Amniotic stem cell (primary cell): ENCODE data around the gene DNAJC24.
"Not testable (repeated sequence)": the region's sequence is repeated elsewhere in the genome, so short reads cannot be mapped to it uniquely, and the experiment has no call there.

ENCODE experiments used
- DNase-seq: peaks from one replicate; lab custom pipeline; 2025; lab: John Stamatoyannopoulos, UW

The DNAJC24 gene, protein sequence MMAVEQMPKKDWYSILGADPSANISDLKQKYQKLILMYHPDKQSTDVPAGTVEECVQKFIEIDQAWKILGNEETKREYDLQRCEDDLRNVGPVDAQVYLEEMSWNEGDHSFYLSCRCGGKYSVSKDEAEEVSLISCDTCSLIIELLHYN

DNA sequence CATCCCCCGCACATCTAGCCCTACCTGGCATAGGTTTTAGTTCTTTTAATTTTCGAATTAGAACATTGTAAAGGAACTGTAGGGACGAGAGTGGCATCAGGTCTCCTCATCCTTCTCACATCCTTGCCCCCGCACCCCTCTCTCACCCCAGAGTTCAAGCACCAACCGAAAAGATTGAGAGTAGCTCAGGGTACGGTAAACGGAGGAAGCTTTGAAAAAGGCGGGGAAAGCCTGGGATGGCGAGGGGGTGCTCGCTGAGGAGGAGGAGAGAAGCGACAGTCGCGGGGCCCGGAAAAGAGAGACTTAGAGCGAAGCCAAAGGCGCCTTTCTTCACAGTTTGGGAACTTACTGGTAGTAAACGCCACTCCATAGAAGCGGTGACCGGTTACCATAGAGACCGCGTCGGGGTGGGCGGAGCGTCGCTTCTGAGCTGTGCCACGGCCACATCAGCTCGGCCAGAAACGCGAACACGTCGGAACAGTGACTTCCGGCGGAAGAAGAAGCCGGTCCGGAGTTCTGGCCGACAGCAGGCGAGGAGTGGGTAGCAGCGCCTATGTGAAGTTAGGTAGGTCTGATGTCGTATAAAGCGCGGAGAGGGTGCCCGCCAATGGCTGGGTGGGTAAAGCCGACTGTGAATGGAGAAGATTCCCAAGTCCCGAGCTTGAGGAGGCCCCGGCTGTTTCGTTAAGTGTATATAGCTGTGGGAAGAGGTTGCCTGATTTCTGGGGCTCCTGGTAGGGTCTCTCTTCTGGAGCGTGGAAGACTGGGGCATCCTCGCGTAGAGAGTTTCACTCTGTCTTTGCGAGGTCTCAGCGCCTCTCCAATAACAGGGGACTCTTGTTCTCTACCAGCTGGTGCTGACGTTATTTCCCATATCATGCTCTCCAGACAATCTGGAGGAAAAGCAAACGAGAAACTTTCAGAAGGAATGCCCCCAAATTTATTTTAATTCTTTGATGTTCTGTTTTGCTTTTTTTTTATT, at the start of gene DNAJC24, which contains the start of gene DCDC1:
DNAJC24 (plus strand) TSS at position 513 of the 982 bp plus-strand sequence. CDS start 889 bp downstream, outside the sequence.
DCDC1 (minus strand) TSS at position 392 of the 982 bp plus-strand sequence. CDS start 41,459 bp downstream, outside the sequence.
- DNase-seq, result peak; percentile 84

DNA sequence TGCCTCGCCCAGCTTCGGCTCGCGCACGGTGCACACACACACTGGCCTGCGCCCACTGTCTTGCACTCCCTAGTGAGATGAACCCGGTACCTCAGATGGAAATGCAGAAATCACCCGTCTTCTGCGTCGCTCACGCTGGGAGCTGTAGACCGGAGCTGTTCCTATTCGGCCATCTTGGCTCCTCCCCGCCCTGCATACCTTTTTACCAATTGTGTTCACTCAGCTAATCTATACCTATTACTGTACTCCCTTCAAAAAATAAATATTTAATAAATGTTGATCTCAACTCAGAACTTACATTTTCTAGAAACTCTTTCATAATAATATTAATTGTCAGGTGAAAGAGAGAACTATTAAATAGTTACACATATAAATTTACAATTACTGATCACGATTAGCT, 48.2 kb upstream of the DNAJC24 start:
- not testable (repeated sequence) for DNase-seq

- DNase-seq, result no peak
Measured at GRCh38 chr11:31323145-31323544, 46.5 kb upstream of the DNAJC24 start.

DNA sequence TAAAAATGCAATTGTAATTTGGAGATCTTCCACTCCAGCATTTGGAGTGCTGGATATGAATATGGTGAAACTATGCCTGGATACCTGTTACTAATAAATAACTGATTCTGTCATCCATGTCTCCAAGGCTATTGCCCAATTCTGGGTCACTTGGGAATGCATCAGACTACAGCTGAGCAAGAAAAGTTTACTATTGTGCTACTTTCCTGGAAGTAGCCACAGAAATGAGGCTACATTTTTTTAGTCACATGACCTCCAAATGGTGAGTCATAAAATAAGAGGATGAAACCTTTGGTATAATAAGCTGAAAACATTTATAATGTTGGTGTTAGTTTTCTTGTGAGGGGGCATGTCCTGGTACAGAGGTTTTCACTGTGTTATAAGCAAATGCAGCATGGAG, 44.5 kb upstream of the DNAJC24 start:
- DNase-seq, result no peak

GRCh38 chr11:31326470-31327148, 43.1 kb upstream of the DNAJC24 start:
- no peak for DNase-seq

DNA sequence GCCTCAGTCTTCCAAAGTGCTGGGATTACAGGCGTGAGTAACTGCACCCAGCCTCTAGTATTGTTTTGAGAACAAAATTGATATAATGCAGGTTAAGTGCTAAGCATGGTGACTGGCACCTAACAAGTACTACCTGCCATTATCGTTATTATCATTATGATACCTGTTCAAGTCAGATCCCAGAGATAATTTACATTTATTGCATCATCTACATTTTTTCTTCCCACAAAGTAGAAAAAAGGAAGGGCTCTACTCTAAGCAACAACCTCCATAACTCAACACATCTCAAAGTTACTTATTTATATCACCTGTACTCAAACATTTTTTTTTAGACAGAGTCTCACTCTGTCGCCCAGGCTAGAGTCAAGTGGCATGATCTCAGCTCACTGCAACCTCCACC, 42.2 kb upstream of the DNAJC24 start:
- DNase-seq, result no peak

DNA sequence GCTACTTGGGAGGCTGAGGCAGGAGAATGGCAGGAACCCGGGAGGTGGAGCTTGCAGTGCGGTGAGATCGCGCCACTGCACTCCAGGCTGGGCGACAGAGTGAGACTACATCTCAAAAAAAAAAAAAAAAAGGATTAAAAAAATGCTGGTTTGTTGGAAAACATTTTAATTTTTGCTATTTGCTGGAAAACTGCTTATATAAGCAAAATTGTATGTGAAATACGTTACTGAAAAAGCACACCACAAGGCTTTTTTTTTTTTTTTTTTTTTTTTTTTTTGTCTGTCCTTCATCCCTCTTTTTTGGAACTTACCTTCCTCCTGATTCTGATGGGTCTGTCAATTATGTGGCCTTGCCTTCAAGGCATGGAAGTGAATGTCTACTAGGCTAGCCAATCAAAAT, 41.0 kb upstream of the DNAJC24 start:
- no peak for DNase-seq

DNA sequence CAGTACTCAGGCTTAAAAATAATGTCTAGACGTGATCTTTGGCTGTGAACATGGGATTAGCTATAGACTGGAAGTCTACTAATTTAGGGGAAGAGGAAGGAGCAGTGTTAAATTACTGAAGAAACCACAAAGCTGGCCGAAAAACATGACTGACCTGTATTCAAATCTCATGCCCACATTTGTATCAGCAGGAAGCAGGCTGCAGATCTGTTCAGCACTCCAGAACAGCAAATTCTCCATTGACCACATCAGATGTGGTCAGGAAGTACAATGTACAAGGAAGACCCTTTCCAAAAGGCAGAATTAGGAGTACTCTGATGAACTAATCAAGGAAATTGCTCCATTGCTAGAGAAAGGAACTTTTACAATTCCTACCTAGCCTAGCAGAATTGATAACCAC, 31.9 kb upstream of the DNAJC24 start:
- no peak for DNase-seq

DNA sequence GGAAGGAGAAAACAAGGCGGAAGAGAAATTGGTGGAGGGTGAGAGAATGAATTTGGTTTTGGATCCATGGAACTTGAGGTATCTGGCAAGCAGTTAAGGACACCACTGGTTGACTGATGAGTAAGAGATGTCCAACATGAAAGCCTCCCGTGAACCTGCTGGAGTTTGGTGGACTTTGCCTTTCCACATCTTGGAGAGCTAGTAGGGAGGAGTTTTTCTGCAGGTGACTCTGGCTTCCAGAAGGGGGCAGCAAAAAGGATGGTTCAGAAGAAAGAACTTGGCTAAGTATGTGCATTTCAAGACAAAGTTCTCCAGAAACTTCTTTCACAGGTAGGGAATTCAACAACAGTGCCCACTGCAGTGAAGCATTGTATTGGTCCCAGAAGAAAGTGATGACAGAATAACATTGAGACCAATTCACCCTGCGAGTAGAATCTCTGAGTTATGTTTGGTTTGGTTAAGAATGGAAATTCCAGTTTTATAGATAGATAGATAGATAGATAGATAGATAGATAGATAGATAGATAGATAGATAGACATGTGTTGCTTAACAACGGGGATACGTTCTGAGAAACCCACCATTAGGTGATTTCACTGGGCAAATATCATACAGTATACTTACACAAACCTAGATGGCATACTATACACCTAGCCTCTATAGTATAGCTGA, 28.6 kb upstream of the DNAJC24 start:
- DNase-seq, result no peak

GRCh38 chr11:31351168-31351567, 18.5 kb upstream of the DNAJC24 start:
- no peak for DNase-seq

DNA sequence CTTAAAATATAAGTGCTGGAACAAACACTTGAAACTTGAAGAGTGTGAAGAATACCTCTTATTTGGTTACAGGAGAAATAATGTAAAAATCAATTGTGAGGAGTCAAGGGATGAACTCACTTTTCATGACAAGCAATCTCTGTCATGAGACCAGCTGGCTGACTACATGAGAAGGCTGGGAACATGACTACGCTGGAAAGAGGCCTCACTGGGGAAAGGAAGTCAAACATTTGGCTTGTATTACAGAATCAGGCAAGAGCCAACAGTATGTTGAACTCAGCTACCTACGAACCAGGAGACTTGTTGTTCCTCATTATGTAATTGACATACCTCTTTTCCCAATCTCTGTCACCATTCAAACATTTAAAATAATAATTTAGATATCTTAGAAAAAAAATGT, 14.5 kb upstream of the DNAJC24 start:
- no peak for DNase-seq

- no peak for DNase-seq
Measured at GRCh38 chr11:31355817-31356216, 13.8 kb upstream of the DNAJC24 start.

GRCh38 chr11:31361743-31362142, 7.9 kb upstream of the DNAJC24 start:
- DNase-seq, result no peak

DNA sequence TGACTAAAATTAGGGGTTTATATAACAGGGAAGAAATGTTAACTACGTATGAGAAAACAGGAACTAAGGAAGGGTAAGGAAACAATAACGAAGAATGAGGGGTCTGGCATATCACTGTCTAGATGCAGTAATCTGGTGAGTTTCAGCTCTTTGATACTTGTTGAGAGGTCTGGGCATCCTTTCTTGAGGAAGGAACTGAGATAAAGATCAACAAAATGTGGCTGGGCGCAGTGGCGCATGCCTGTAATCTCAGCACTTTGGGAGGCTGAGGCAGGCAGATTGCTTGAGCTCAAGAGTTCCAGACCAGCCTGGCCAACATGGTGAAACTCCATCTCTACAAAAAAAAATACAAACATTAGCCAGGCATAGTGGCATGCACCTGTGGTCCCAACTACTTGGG, 2.9 kb upstream of the DNAJC24 start:
- no peak for DNase-seq

GRCh38 chr11:31375879-31376278, 6.2 kb downstream of the DNAJC24 start:
- DNase-seq, result no peak

- no peak for DNase-seq
Measured at GRCh38 chr11:31383116-31383515, 13.5 kb downstream of the DNAJC24 start.

DNA sequence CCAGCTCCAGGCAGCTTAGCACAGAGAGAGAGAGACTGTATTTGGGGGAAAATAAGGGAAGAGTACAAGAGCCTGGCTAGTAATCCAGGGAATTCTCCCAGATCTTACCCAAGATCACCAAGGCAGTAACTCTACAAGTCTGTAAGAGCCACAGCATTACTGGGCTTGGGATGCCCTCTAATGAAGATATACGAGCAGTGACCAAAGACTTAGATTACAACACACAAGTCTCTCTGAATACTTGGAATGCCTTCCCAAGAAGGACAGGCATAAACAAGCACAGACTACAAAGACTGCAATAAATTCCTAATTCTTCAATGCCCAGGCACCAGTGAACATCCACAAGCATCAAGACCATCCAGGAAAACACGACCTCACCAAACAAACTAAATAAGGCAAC, 17.7 kb downstream of the DNAJC24 start:
- no peak for DNase-seq

GRCh38 chr11:31397239-31397834, 27.7 kb downstream of the DNAJC24 start:
- peak; percentile 13 for DNase-seq

- DNase-seq, result no peak
Measured at GRCh38 chr11:31404614-31405013, 35.0 kb downstream of the DNAJC24 start.

- DNase-seq, result no peak
Measured at GRCh38 chr11:31408201-31408600, 38.5 kb downstream of the DNAJC24 start.

DNA sequence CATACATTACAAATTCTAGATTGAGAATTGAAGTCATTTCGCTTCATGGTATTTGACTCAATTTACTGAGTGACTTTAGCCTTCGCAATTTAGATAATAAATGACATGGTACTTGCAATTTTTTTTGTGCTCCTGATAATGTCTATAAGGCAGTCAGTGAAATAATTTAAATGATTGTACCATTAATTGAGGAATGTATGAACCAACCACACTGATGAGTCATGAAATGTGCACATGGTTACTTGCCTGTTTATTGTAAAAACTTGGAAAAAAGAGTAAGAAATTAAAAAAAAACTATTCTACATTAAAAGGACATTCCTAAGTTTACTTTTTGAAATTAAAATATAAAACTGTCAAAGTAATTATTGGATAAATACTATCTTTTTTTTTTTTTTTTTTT, 43.3 kb downstream of the DNAJC24 start:
- DNase-seq, result no peak

DNA sequence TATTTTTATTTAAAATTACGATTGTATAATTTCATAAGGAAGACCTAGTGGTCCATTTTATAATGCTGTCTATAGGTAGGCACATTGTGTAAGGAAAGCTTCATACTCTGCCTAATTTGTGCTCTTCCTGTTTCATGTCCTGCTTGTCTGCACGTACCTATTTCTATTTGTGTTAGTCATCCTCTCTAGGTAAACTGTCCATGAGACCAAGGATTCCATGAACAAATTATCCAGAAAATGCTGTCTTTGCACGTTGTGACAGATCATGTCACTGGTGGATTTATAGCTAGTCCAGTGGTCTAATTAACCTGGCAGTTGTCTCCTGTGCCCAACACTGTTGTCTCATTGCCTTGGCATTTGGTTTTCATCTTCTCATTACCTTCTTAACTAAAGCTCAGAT, 44.7 kb downstream of the DNAJC24 start:
- no peak for DNase-seq
